GM18909 (cell line): ENCODE data around the gene ITM2C.

Source experiments
- ATAC-seq: cut with Tn5 transposase; IDR thresholded peaks from one replicate; pipeline ENCODE4 v1.9.1; 2021; ENCODE audit warnings: mild to moderate bottlenecking; ENCODE audit not compliant: unreplicated experiment, poor library complexity

The ITM2C gene

GRCh38 chr2:230864605-230865306 lies at the start of gene ITM2C:
Gene ITM2C (plus strand): TSS chr2:230864942. CDS start chr2:230865026, 84 bp downstream.
- peak; percentile 70 for ATAC-seq

GRCh38 chr2:230815088-230815487 lies 49.7 kb upstream of the ITM2C start:
- ATAC-seq = no peak

DNA sequence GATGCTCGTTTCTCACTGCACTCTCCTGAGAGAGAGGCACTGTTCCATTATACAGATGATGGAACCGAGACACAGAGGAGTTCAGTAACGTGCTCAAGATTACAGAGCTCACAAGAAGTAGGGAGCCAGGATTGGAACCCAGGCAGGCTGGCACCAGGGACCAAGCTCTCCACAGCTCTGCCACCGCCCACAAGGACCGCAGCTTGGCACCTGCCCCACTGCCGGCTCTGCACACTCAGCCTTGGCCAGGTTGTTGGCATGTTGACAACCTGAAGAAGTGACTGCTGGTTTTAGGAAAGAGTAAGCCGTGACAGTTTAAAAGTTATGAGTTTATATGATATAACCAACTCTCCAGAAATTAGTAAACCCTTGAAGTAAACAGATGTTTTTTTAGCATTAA lies 48.0 kb upstream of the ITM2C start:
- ATAC-seq = no peak

GRCh38 chr2:230819433-230819832 lies 45.3 kb upstream of the ITM2C start:
- ATAC-seq = no peak

GRCh38 chr2:230821261-230821990 lies 43.3 kb upstream of the ITM2C start:
- no peak for ATAC-seq

GRCh38 chr2:230821991-230822520 lies 42.7 kb upstream of the ITM2C start:
- no peak for ATAC-seq

DNA sequence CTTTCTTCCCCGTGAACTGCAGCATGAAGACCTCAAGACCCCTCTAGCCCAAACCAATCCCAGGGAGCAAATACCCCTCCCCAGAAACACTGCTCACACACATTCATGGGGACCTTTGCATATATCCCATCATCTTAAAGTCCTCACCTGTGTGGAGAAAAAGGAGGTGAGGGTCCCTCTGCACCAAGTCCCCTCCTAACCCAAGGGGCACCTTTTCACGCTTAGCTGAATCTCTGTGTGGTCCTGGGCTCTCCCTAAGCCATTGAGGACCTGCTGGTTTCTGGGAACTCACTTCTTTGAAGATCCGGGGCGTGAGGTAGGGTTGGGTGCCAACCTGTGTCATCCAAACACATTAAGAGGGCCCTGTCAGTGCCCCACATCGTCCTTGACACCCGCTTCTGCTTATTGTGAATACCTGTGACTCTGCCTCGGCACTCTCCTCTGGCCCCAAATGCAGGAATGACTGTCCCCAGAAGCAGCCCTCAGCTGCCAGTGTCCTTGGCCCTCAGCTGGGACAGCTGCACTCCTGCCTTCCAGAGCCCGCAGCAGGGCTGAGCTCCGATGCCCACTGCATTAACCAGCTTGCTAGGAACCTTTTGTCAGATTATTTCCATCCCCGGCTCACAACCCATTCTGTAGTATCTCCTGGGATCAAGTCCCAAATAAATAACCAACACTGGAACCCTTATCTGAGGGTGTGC lies 41.3 kb upstream of the ITM2C start:
- ATAC-seq = no peak

- ATAC-seq = no peak
These were observed 40.2 kb upstream of the ITM2C start for GRCh38 chr2:230824406-230824978.

DNA sequence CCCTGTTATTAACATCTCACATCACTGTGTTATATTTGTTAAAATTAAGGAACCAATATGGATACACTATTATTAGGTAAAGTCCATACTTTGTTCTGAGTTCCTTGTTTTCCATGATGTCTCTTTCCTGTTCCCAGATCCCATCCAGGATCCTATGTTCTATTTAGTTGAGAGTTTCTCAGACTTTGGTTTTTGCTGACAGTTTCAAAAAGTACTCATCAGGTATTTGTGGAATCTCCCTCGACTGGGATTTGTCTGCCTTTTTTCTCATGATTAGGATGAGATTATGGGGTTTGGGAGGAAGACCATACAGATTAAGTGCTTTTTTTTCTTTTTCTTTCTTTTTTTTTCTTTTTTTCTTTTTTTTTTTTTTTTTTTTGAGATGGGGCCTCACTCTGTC lies 39.4 kb upstream of the ITM2C start:
- no peak for ATAC-seq

- ATAC-seq = peak; percentile 27
These were observed 36.9 kb upstream of the ITM2C start for GRCh38 chr2:230827774-230828271.

GRCh38 chr2:230828272-230828961 lies 36.3 kb upstream of the ITM2C start:
- peak; percentile 57 for ATAC-seq

- no peak for ATAC-seq
These were observed 35.4 kb upstream of the ITM2C start for GRCh38 chr2:230829293-230829692.

DNA sequence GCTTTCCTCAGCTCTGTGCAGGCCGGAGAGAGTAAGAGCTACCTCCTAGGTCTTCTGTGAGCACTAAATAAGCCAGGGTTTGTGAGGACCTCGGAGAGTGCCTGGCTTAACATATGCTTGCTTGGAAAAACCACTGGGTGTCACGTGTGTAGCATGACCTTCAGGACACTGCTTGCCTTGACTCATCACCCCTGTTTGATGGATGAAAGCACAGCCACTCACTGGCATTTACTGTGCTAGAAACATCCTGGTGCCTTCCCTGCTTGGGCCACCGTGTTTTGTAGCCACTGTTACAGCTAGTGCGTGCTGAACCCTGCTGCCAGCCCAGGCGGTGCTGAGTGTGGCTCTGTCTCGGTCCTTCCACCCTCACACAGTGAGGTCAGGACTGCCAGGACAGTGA lies 34.8 kb upstream of the ITM2C start:
- no peak for ATAC-seq

DNA sequence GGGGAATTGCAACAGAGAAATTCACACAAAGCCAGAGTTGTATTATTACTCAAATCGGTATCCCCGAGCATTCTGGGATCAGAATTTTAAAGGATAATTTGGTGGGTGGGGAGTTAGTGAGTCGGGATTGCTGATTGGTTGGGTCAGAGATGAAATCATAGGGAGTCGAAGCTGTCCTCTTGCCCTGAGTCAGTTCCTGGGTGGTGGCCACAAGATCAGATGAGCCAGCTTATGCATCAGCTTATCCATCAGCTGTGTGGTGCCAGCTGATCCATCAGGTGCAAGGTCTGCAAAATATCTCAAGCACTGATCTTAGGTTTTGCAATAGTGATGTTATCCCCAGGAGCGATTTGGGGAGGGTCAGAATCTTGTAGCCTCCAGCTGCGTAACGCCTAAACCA lies 34.3 kb upstream of the ITM2C start:
- ATAC-seq = no peak

GRCh38 chr2:230840301-230840700 lies 24.4 kb upstream of the ITM2C start:
- ATAC-seq = no peak

GRCh38 chr2:230842473-230842872 lies 22.3 kb upstream of the ITM2C start:
- ATAC-seq = no peak

DNA sequence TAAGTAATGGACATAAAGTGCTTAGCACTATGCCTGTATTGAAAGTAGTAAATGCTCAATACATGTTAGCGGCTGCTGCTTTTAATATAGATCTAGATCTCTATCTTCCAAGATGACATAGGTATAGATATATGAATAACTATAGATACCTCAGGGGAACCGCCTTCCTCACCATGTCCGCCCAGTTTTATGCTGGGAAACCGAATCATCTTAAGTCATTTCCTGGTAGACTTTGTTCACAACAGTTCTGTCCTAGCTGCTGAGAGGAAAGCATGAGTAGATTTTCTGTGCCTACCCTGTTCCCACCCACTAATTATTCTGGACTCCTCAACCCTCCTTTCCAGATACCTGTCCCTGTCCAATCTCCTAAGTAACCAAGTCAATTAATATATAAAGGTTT lies 21.6 kb upstream of the ITM2C start:
- no peak for ATAC-seq

DNA sequence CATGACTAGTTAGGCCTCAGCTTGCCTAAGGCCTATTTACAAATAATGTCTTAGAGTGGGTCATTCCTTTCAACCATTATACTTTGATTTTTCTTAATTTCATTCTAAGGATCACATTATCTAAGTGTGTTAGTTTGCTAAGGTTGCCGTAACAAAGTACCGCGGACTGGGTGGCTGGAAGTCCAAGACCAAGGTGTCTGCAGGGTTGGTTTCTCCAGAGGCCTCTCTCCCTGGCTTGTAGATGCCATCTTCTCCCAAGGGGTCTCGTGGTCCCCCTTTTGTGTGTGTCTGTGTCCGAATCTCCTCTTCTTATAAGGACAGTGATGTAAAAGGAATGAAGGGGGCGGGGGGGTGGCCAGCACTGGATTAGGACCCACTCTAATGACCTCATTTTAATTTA lies 18.4 kb upstream of the ITM2C start:
- no peak for ATAC-seq

DNA sequence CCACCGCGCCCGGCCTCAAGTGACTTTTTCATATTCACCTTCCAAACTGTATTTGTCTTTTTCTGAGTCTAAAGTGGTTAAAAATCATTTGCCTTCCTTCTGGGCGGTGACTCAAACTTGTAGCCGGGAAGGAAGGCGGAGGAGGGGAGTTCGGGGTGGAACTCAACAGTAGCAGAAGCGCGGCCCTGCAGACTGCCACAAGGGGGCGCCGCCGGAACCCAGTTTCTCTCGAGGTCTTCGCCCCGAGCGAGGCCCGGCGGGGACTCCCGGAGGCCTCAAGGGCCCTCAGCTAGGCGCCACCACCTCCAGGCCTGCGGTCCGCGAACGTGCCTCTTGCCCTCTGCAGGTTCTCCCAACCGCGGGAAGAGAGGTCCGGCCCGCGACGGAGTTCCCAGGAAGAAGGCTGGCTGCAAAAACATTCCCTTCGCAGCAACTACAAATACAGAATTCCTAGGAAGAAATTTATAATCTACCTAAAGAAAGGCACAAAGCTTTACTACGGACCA lies 16.8 kb upstream of the ITM2C start:
- peak; percentile 92 for ATAC-seq
